B cell (primary cell): ENCODE data around the gene FKBP6. TPM values are rescaled to one million over a fixed set of nuclear protein-coding genes. Genes with fewer than 3 reads are reported as not detected.

Source experiments
- polyA plus RNA-seq: library from polyadenylated mRNA; depleted of rRNA; stranded (reverse); fragments of >200 nt; gene quantifications from 2 replicates; pipeline ENCODE4 v1.2.3, GENCODE V29; 2012
- small RNA-seq: library from RNA; depleted of rRNA; stranded (forward); fragments of <200 nt; gene quantifications from one replicate; pipeline ENCODE3, GENCODE V24; 2012; ENCODE audit warnings: low replicate concordance, low read depth; ENCODE audit not compliant: insufficient read length
- total RNA-seq, 2 donors: library from RNA; stranded (reverse); fragments of 120-200 nt in 1 of 2; gene quantifications; 1 replicate in 1 of 2; 2 replicates in 1 of 2; pipeline versions ENCODE4 v1.2.3 to v1.2.4, GENCODE V29; 2013 to 2022

FKBP6 gene
- total and polyA plus RNA-seq, 2 donors (not counting 1 experiment from before 2014, with no cell fraction given): not detected

Small RNA genes within 50 kb of the gene (small RNA-seq; reads per million reads assigned to genes)
- gene RF00019: not detected
- gene RNU6-1080P: not detected

Other genes with a start within 250 kb of the FKBP6 start
- gene SPDYE9, start 242.1 kb upstream of the FKBP6 start, total RNA-seq: not detected in 2 replicates
- not detected in 2 replicates for gene SPDYE9, start 242.1 kb upstream of the FKBP6 start, polyA plus RNA-seq
- gene NSUN5, start 19.3 kb upstream of the FKBP6 start, total RNA-seq: 67.1 and 68.8 TPM in 2 replicates
- 98.0 and 103 TPM in 2 replicates for gene NSUN5, start 19.3 kb upstream of the FKBP6 start, polyA plus RNA-seq
- not detected in 2 replicates for gene TRIM50, start 79 bp upstream of the FKBP6 start, total RNA-seq
- gene TRIM50, start 79 bp upstream of the FKBP6 start, polyA plus RNA-seq: not detected in 2 replicates
- gene FZD9, start 105.6 kb downstream of the FKBP6 start, total RNA-seq: 0.51 and 0.54 TPM in 2 replicates
- gene FZD9, start 105.6 kb downstream of the FKBP6 start, polyA plus RNA-seq: 0.04 and 0.06 TPM in 2 replicates
- gene BAZ1B, start 194.1 kb downstream of the FKBP6 start, total RNA-seq: 67.0 and 68.1 TPM in 2 replicates
- 17.2 and 25.4 TPM in 2 replicates for gene BAZ1B, start 194.1 kb downstream of the FKBP6 start, polyA plus RNA-seq
- 61.9 and 64.5 TPM in 2 replicates for gene BCL7B, start 229.5 kb downstream of the FKBP6 start, total RNA-seq
- gene BCL7B, start 229.5 kb downstream of the FKBP6 start, polyA plus RNA-seq: 69.8 and 121 TPM in 2 replicates